ENCODE results near the gene F11R. TPM values are rescaled to one million over a fixed set of nuclear protein-coding genes. Genes with fewer than 3 reads are reported as not detected.

Gene F11R
- total RNA-seq, 4 donors from 2014 or later: 4.5 to 28.2 (median 9.9) TPM

GRCh38 chr1:160971618-160972056 is 49.3 kb downstream of the F11R start:
- ATAC-seq: no peak
- TF ChIP-seq EP300 (IDR thresholded peaks at IDR 0.05): no peak
- TF ChIP-seq CTCF (IDR thresholded peaks at IDR 0.05): no peak
- no peak for TF ChIP-seq POLR2AphosphoS5 (IDR thresholded peaks at IDR 0.05)
- no peak for TF ChIP-seq POLR2A (IDR thresholded peaks at IDR 0.05)
- H3K36me3 ChIP-seq: no peaks in the 10 kb centered on the region
- H3K27me3 ChIP-seq: peaks cover 38% of the 10 kb centered on the region
- H3K9me3 ChIP-seq: no peaks in the 10 kb centered on the region
- H3K4me3 ChIP-seq: no peak overlapping the region
- H3K4me1 ChIP-seq: no peaks in the 10 kb centered on the region
- H3K27ac ChIP-seq: no peak overlapping the region
- 19 to 23% methylated on average over 6 of the region's 6 CpGs for WGBS, 2 donors (ENCODE audit: low coverage in 1 of 2)

- H3K36me3 ChIP-seq: no peaks in the 10 kb centered on the region
- H3K9me3 ChIP-seq: no peaks in the 10 kb centered on the region
- H3K4me3 ChIP-seq: no peak overlapping the region
- ATAC-seq: no peak
- H3K4me1 ChIP-seq: no peaks in the 10 kb centered on the region
- no peak overlapping the region for H3K27ac ChIP-seq
- H3K27me3 ChIP-seq: peaks cover 2% of the 10 kb centered on the region
- no peak for TF ChIP-seq CTCF (IDR thresholded peaks at IDR 0.05)
- TF ChIP-seq EP300 (IDR thresholded peaks at IDR 0.05): no peak
- WGBS, 2 donors (ENCODE audit: low coverage in 1 of 2): 28 to 45% methylated on average over 3 to 4 of the region's 4 CpGs
Observed at GRCh38 chr1:160963521-160963920, 57.4 kb downstream of the F11R start.

- Histone ChIP-seq H3K4me1 (no peaks in the 10 kb centered on the region), H3K9me3 (no peaks in the 10 kb centered on the region), H3K27me3 (peaks cover 6% of the 10 kb centered on the region), H3K36me3 (no peaks in the 10 kb centered on the region), H3K4me3 (no peak overlapping the region), H3K27ac (no peak overlapping the region)
- TF ChIP-seq POLR2AphosphoS5 (IDR thresholded peaks at IDR 0.05) (no peak), POLR2A (IDR thresholded peaks at IDR 0.05) (no peak), CTCF (IDR thresholded peaks at IDR 0.05) (no peak), EP300 (IDR thresholded peaks at IDR 0.05) (no peak)
- 14 to 23% methylated on average over 1 of the region's 1 CpG for WGBS, 2 donors (ENCODE audit: low coverage in 1 of 2)
- no peak for ATAC-seq
Observed at GRCh38 chr1:160961419-160961818, 59.5 kb downstream of the F11R start.

- WGBS, 2 donors (ENCODE audit: low coverage in 1 of 2): 53 to 77% methylated on average over 3 to 4 of the region's 4 CpGs
- Histone ChIP-seq H3K36me3 (no peaks in the 10 kb centered on the region), H3K27ac (no peak overlapping the region), H3K4me1 (no peaks in the 10 kb centered on the region), H3K27me3 (peaks cover 10% of the 10 kb centered on the region), H3K9me3 (no peaks in the 10 kb centered on the region), H3K4me3 (no peak overlapping the region)
- no peak for ATAC-seq
- TF ChIP-seq CTCF (IDR thresholded peaks at IDR 0.05) (no peak), EP300 (IDR thresholded peaks at IDR 0.05) (no peak), POLR2A (IDR thresholded peaks at IDR 0.05) (no peak), POLR2AphosphoS5 (IDR thresholded peaks at IDR 0.05) (no peak)
Observed at GRCh38 chr1:160956966-160957365, 64.0 kb downstream of the F11R start.

- 17 to 81% methylated on average over 2 to 3 of the region's 8 CpGs for WGBS, 2 donors (ENCODE audit: low coverage in 1 of 2)
- H3K9me3 ChIP-seq: no peaks in the 10 kb centered on the region
- H3K4me1 ChIP-seq: no peaks in the 10 kb centered on the region
- no peak within 1 kb of the TSS for H3K4me3 ChIP-seq
- no peak for TF ChIP-seq POLR2AphosphoS5 (IDR thresholded peaks at IDR 0.05)
- no peak for TF ChIP-seq CTCF (IDR thresholded peaks at IDR 0.05)
- TF ChIP-seq EP300 (IDR thresholded peaks at IDR 0.05): no peak
- TF ChIP-seq POLR2A (IDR thresholded peaks at IDR 0.05): no peak
- no peak within 1 kb of the TSS for H3K27ac ChIP-seq
- no peaks in the 10 kb centered on the region for H3K36me3 ChIP-seq
- no peak for ATAC-seq
- H3K27me3 ChIP-seq: peaks cover 26% of the 10 kb centered on the region
Observed at GRCh38 chr1:160954158-160955104, 66.5 kb downstream of the F11R start, which contains the start of gene ITLN2. TSS of gene ITLN2 (minus strand) at chr1:160954809. CDS start at chr1:160954741, 68 bp downstream.
